Dermis microvascular lymphatic vessel endothelial cell (primary cell): ENCODE results near the gene IL23R. TPM values are rescaled to one million over a fixed set of nuclear protein-coding genes. Genes with fewer than 3 reads are reported as not detected.
A peak's percentile ranks its signal among the peaks of the same experiment; 100 is the strongest.
"Not testable (repeated sequence)": the region's sequence is repeated elsewhere in the genome, so short reads cannot be mapped to it uniquely, and the experiment has no call there.

Experiments used
- DNase-seq, 2 donors: peaks; one replicate each; pipeline versions ENCODE4 v3.0.0 to v3.0.0-alpha.2; 2010; ENCODE audit warnings: low read depth in 2 of 2
- total RNA-seq: library from RNA; depleted of rRNA; stranded (reverse); fragments of >200 nt; gene quantifications from 2 replicates; pipeline ENCODE4 v1.2.1, GENCODE V29; 2014

Gene IL23R
- total RNA-seq, 1 donor from 2014 or later: not detected

GRCh38 chr1:67193704-67194103 is 27.4 kb downstream of the IL23R start:
- DNase-seq: no peak

DNA sequence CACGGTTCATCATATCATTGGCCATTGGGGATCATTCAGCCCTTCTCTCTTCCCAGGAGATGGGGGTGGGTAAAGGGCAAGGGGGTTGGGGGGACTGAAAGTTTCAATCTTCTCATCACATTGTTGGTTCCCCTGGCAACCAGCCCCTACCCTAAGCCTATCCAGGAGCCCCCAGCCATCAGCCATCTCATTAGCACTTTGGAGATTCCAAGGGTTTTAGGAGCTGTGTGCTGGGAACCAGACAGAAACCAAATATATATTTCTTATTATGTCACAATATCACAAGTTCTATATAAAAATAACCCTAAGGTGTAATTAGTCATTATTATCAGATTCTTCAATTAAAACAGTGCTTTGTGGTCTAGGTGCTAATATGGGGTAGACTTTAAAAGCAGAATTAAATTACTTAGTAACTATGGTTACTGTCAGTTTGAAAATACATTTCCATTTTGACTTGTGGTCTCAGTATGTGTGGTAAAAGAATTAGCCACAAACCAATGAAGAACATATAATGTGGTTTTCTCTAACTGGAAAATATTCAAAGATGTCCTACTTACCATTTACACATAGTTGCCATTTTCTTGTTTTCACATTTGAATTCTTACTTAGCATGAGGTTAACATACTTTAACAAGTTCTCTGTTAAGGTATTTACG is 28.1 kb downstream of the IL23R start:
- DNase-seq: no peak

DNA sequence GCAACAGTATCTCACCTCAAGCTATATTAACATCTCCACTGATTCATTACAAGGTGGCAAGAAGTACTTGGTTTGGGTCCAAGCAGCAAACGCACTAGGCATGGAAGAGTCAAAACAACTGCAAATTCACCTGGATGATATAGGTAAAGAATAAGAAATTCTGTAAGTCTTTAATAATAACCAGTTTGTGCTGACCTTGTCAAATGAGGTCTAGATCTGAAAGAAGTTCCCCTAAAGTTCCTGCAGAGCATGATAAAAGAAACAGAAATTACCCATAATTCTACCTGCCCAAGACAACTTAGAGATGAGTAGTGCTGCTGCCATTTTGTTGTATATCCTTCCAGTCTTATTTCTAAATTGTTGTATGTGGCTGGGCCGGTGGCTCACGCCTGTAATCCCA is 34.5 kb downstream of the IL23R start:
- DNase-seq: no peak

DNA sequence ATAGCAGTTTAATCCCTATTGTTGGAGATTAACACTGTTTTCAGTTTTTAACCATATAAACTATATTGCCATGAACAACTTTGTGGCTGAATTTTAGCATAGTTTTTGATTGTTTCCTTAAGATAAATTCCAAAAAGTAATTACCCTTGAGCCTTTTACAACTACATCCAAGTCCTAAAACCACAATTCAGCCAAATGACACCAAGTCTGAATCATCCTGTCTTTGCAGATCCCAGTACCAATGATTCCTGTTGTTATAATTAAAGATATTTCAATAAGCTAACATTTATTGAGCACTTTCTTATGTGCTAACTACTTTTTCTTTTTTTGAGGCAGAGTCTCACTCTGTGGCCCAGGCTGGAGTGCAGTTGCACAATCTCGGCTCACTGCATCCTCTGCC is 35.6 kb downstream of the IL23R start:
- no peak for DNase-seq

- DNase-seq: no peak
Measured at GRCh38 chr1:67204298-67204980, 38.2 kb downstream of the IL23R start.

- not testable (repeated sequence) for DNase-seq
Measured at GRCh38 chr1:67207398-67207797, 41.1 kb downstream of the IL23R start.

DNA sequence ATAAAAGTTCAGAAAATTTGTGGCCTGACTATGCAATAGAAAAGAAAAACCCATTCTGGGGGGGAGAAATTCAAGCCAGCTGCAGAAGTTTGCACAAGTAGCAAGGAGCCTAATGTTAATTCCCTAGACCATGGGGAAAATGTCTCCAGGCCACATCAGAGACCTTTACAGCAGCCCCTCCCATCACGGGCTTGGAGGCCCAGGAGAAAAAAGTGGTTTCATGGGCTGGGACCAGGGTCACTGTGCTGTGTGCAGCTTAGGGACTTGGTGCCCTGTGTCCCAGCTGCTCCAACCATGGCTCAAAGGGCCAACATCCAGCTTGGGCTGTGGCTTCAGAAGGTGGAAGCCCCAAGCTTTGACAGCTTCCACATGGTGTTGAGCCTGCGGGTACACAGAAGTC is 42.0 kb downstream of the IL23R start:
- DNase-seq: no peak

DNA sequence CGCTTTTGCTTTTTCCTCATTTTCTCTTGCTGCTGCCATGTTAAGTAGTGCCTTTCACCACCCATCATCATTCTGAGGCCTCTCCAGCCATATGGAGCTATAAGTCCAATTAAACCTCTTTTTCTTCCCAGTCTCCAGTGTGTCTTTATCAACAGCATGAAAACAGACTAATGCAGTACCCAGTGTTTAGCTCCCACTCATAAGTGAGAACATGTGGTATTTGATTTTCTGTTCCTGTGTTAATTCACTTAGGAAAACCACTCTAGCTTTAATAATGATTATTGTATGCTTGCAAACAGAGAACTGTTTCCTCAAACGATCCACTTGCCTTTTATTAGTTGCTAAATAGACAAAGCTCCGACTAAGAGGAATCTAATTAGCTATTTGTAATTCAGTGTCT is 43.3 kb downstream of the IL23R start:
- DNase-seq: no peak

GRCh38 chr1:67211589-67212563 is 45.6 kb downstream of the IL23R start:
- peak; percentile 20 to 40 for DNase-seq

DNA sequence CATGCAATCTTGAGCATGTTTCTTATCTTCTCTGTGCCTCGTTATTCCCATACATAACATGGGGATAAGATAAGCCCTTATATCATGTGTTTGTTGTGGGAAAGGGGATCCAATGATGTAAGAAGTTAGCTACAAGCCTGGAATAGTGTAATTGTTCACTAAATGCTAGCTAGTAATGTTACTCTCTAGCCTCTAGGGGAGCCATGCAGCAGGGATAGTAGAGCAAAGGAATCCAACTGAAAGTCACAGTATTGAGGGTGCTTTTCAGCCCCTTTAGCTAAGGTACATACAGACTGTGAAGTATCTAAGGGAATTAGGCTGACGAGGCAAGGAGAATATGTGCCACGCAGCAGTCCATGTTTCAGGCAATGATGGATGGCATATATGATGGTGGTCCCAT is 46.9 kb downstream of the IL23R start:
- peak in 1 of 2 donors; percentile 26 for DNase-seq

GRCh38 chr1:67213948-67214347 is 47.7 kb downstream of the IL23R start:
- DNase-seq: no peak

- peak; percentile 17 to 38 for DNase-seq
Measured at GRCh38 chr1:67214420-67215174, 48.3 kb downstream of the IL23R start.

GRCh38 chr1:67216401-67216800 is 50.1 kb downstream of the IL23R start:
- no peak for DNase-seq

GRCh38 chr1:67217417-67217816 is 51.2 kb downstream of the IL23R start:
- no peak for DNase-seq

GRCh38 chr1:67217938-67218337 is 51.7 kb downstream of the IL23R start:
- DNase-seq: no peak

DNA sequence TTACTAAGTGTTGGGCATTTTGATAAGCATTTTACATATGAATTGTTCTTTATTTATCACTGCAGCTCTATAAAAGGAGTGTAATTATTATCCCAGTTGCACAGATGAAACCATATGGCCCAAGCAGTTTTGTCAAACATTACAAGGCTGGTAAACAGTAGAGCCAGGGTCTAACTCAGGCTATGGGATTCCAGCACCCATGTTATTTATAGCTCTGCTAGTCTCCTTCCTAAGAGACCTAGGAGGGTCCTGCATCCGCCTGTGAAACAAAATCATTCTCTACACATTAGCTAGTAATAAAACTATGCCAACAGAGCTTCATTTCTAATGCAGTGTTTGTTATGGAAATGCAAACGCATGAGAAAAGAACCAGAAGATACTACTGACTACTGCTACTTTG is 58.6 kb downstream of the IL23R start:
- DNase-seq: no peak

- DNase-seq: no peak
Measured at GRCh38 chr1:67226688-67227087, 60.4 kb downstream of the IL23R start.

DNA sequence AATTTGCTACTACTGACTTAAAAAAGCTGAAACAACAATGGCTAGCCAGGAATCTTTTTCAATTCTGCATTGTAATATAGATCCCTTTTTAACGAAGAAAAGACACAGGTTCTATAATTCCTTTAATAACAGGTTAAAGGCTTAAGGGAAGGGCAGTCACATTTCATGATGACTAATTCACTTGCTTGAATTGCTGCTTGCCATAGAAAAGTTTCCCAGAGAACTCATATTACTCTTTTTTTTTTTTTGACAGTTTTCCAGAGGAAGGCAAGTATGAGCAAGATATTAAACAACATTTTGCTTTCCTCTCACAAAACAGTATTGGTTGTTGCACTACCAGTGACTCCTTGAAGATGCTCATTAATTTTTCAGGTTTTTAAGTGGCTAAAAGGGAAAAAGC is 60.9 kb downstream of the IL23R start:
- no peak for DNase-seq

- DNase-seq: no peak
Measured at GRCh38 chr1:67228791-67229190, 62.5 kb downstream of the IL23R start.

DNA sequence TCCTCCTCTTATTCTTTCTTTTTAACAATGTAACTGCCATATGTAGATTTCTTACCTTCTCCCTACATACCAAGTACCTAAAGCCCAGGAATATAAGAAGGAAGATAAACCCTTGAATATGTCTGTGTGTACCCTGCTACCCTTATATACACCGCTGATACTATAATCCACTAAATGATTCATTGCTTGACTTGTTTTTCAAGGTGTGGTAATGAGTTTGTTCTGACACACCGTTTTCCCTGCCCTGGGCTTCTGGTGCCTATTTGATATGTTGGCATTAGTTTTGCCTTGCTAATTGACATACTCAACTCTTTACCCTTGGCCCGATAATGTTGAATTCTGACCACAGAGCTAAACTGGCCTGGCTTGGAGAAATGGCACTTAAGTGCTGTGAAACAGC is 64.3 kb downstream of the IL23R start:
- DNase-seq: no peak

DNA sequence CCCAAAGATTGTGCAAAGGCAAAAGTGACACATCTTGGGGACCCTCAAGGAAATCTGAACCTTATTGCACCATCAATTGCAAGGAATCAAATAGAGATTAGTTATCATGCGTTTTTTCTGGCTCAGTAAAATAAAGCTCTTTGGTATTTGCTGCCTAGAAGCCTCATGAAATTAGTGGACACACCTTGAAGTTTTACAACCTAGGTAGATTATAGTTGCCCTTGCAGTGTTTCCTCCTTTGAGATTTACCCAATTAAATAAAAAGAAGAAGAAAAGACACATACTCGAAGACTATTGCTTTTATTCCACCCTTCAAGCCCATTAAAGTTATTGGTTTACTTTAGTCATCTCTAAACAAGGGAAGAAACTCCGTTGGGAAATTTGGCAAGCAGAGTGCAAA is 70.0 kb downstream of the IL23R start:
- DNase-seq: no peak

- DNase-seq: no peak
Measured at GRCh38 chr1:67239738-67240137, 73.5 kb downstream of the IL23R start.
